H1 (cell line): ENCODE results near the gene TRPT1. TPM values are rescaled to one million over a fixed set of nuclear protein-coding genes. Genes with fewer than 3 reads are reported as not detected.

Source experiments
- CHD7 ChIP-seq: fragments of 300-600 bp; sonication (generic); IDR thresholded peaks from 2 replicates; pipeline ENCODE4 v1.7.1; 2012; ENCODE audit warnings: low read length, moderate library complexity, mild to moderate bottlenecking, inconsistent platforms; ENCODE audit not compliant: insufficient replicate concordance
- CREB1 ChIP-seq: IDR thresholded peaks from 2 replicates; pipeline ENCODE4 v1.6.1; 2012; ENCODE audit warnings: inconsistent platforms
- EGR1 ChIP-seq: IDR thresholded peaks from 2 replicates; pipeline ENCODE4 v1.6.1; 2011; ENCODE audit warnings: low read depth, low read length, borderline replicate concordance
- GABPA ChIP-seq: IDR thresholded peaks from 2 replicates; pipeline ENCODE4 v1.6.1; 2011; ENCODE audit warnings: mild to moderate bottlenecking, low read length, moderate library complexity, borderline replicate concordance; ENCODE audit not compliant: insufficient read depth
- GTF2F1 ChIP-seq: IDR thresholded peaks from 2 replicates; pipeline ENCODE4 v1.6.1; 2012; ENCODE audit warnings: low read depth, low read length, improper control_type of control experiment, borderline replicate concordance
- HDAC6 ChIP-seq: IDR thresholded peaks from one replicate; pipeline ENCODE4 v1.7.1; 2012; ENCODE audit warnings: low read depth, mild to moderate bottlenecking, inconsistent platforms, low read length, moderate library complexity
- MAFK ChIP-seq: IDR thresholded peaks from 2 replicates; pipeline ENCODE4 v1.6.1; 2012; ENCODE audit warnings: low read depth, mild to moderate bottlenecking, improper control_type of control experiment, low read length
- TBP ChIP-seq: IDR thresholded peaks from 2 replicates; pipeline ENCODE4 v1.6.1; 2011; ENCODE audit warnings: low read depth, low read length, improper control_type of control experiment
- TEAD4 ChIP-seq: IDR thresholded peaks from 2 replicates; pipeline ENCODE4 v1.6.1; 2012; ENCODE audit warnings: low read depth, low read length, inconsistent platforms, mixed read lengths
- USF2 ChIP-seq: IDR thresholded peaks from 2 replicates; pipeline ENCODE4 v1.6.1; 2011; ENCODE audit warnings: low read length, improper control_type of control experiment
- ZNF274 ChIP-seq: IDR thresholded peaks from 2 replicates; pipeline ENCODE4 v1.7.0; 2012; ENCODE audit warnings: low read length, borderline replicate concordance; ENCODE audit errors: extremely low read depth
- polyA plus RNA-seq, 7 experiments: library from polyadenylated mRNA; depleted of rRNA in 3 of 7; stranded (reverse) in 5 of 7; unstranded in 2 of 7; fragments of >200 nt in 5 of 7; fragments of 200-250 nt in 2 of 7; gene quantifications; 1 replicate in 5 of 7; 2 replicates in 1 of 7; 4 replicates in 1 of 7; pipeline versions ENCODE4 v1.2.1 to v1.2.3, GENCODE V29; 2011 to 2013; ENCODE audit warnings: missing spikeins in 2 of 7, mixed read lengths in 2 of 7
- total RNA-seq: library from RNA; stranded (reverse); fragmentation: NEBNext Ultra II Directional; extraction: Animal tissue kit (Norgen Biotek cat#: 25700); gene quantifications from 2 replicates; pipeline ENCODE4 v1.2.1, GENCODE V29; 2021

TRPT1 gene
- total and polyA plus RNA-seq, 2 of the 8 experiments (the other 6 are each of a cell fraction or from before 2014, with no cell fraction given), result 34.5 to 74.6 TPM

- no peak for TF ChIP-seq CHD7
- no peak for TF ChIP-seq CREB1
- TF ChIP-seq EGR1, result peak; percentile 35; the same call in 1 of the 2 replicates
- no peak for TF ChIP-seq GABPA
- peak; percentile 70 for TF ChIP-seq USF2
- no peak for TF ChIP-seq MAFK
- TF ChIP-seq GTF2F1, result peak; percentile 85
- no peak for TF ChIP-seq HDAC6
- TF ChIP-seq ZNF274, result no peak
- TF ChIP-seq TEAD4, result no peak
- peak; percentile 97; the same call in 1 of the 2 replicates for TF ChIP-seq TBP
These were observed 40.8 kb downstream of the TRPT1 start (continued) for GRCh38 chr11:64185175-64185692.
